NK-92 treated with Interleukin-12 subunit alpha and Interleukin-12 subunit beta, amount 100 ng/mL, for 24 hours (cell line): ENCODE data around the gene CNPY1.

Source experiments
- DNase-seq: peaks from one replicate; lab custom pipeline; 2025; lab: John Stamatoyannopoulos, UW

The CNPY1 gene

GRCh38 chr7:155466814-155467733, 79.3 kb downstream of the CNPY1 start:
- DNase-seq = no peak

- no peak for DNase-seq
Observed at GRCh38 chr7:155466142-155466813, 80.1 kb downstream of the CNPY1 start.

GRCh38 chr7:155465761-155466141, 80.6 kb downstream of the CNPY1 start:
- no peak for DNase-seq

GRCh38 chr7:155464948-155465739, 81.2 kb downstream of the CNPY1 start:
- DNase-seq = no peak

GRCh38 chr7:155464183-155464582, 82.2 kb downstream of the CNPY1 start:
- no peak for DNase-seq

- DNase-seq = no peak
Observed at GRCh38 chr7:155463114-155463811, 83.1 kb downstream of the CNPY1 start.

GRCh38 chr7:155462163-155462735, 84.1 kb downstream of the CNPY1 start:
- DNase-seq = no peak

GRCh38 chr7:155461631-155462030, 84.7 kb downstream of the CNPY1 start:
- DNase-seq = no peak

GRCh38 chr7:155460926-155461613, 85.3 kb downstream of the CNPY1 start:
- DNase-seq = no peak

- DNase-seq = no peak
Observed at GRCh38 chr7:155459700-155460461, 86.5 kb downstream of the CNPY1 start.

GRCh38 chr7:155458878-155459699, 87.3 kb downstream of the CNPY1 start:
- no peak for DNase-seq

GRCh38 chr7:155458111-155458877, 88.1 kb downstream of the CNPY1 start, which contains the start of gene EN2:
EN2 (plus strand) TSS chr7:155458129; CDS start chr7:155458378, 249 bp downstream.
- no peak for DNase-seq

- DNase-seq = no peak
Observed at GRCh38 chr7:155457544-155458110, 88.7 kb downstream of the CNPY1 start.

- no peak for DNase-seq
Observed at GRCh38 chr7:155456738-155457543, 89.4 kb downstream of the CNPY1 start.

- DNase-seq = no peak
Observed at GRCh38 chr7:155455776-155456737, 90.3 kb downstream of the CNPY1 start.

- no peak for DNase-seq
Observed at GRCh38 chr7:155455132-155455693, 91.1 kb downstream of the CNPY1 start.
